ENCODE results near the gene PDGFA.

Gene PDGFA

DNA sequence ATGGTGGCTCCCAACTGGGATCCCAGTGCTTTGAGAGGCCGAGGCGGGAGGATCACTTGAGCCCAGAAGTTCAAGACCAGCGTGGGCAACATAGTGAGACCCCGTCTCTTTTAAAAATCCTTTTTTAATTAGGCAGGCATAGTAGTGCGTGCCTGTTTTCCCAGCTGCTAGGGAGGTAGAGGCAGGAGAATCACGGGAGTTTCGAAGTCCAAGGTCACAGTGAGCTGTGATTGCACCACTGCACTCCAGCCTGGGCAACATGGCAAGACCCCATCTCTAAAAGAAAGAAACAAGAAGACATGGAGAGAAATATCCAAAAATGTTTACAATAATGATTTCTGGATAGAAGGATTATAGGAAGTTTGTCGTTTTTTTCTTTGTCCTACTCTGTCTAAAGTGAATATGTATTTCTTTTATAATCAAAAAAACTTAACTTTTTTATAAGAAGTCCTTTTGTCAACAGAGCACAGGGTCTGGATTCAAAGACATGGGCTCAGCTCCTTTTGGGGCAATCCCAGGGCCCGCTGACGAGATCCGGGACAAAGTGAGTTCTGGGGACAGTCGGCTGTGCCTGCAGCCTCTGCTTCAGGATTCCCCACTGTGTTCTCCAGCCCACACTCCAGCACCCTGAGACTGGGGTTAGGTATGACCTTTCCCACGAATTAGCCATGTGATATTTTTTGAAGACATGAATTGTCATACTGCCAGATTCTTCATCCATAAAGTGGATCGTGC is 45.6 kb downstream of the PDGFA start:
- no peak for DNase-seq (ENCODE audit: low read depth)

DNA sequence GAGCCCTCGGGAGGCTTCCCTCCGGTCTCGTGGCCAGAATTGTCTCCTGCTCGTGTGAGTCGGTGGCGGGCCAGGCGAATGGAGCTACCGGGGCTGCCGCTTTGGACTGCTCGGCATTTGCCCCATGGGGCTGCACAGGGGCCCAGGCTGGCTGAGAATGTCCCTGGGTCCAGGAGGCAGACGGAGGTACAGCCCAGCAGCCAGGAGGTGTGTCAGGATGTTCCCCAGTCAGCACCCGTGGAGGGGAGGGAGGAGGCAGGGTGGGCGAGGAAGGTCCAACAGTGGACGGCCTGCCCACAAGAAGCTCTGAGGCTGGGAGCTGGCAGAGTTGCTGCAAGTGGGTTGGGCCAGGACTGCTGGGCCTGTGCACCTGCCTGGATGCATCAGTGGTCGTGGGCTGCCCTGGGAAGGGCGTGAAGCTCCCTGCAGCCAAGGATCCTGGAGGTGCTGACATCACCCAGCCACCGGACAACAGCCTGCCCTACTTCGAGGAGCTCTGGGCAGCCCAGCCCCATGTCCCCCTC is 46.4 kb downstream of the PDGFA start:
- DNase-seq (ENCODE audit: low read depth) = no peak

DNA sequence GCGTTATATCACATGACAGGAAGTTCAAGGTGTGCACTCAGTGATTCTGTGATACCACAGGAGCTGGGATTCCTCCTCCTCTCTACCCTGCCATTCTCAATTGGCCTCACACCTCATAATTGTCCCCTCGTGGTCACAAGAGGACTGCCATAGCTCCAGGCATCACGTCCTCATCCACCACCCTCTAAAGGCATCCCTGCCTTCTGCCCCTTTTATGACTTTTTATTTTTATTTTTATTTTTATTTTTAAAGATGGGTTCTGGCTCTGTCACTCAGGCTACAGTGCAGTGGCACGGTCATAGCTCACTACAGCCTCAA is 47.0 kb downstream of the PDGFA start:
- no peak for DNase-seq (ENCODE audit: low read depth)

DNA sequence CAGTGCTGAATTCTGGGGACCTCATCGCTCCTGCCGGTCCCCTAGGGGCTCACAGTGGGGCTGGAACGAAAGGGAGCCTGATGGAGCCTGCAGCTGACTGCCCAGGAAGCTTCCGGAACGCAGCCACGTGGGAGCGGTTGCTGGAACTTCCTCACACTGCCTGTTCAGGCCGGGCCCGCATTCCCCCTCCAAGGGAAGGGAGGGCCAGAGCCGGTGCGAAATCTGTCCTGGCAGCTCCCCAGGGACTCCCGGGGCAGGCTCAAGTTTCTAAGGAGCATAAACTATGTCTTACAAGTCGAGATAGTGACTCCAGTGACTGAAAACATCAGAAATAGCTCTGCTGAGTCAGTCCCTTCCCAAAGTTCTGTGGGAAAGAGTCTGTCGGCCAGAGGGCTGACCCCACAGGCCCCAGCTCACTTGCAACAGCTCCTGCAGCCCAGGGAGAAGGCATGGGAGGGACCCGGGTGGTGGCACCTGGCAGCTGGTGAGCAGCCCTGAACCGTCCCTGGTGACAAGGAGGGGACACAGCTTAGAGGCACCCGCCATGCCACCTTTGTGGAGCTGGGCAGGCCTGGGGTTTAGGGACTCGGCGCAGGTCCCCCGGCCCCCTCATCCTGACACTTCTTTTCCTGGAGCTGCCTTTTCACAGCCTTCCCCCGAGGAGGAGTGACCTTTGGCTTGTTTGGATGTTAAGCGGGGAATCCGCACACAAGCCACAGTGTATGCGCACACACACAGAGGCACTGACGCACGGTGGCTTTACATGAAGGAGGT is 47.6 kb downstream of the PDGFA start:
- DNase-seq (ENCODE audit: low read depth) = peak; percentile 13

DNA sequence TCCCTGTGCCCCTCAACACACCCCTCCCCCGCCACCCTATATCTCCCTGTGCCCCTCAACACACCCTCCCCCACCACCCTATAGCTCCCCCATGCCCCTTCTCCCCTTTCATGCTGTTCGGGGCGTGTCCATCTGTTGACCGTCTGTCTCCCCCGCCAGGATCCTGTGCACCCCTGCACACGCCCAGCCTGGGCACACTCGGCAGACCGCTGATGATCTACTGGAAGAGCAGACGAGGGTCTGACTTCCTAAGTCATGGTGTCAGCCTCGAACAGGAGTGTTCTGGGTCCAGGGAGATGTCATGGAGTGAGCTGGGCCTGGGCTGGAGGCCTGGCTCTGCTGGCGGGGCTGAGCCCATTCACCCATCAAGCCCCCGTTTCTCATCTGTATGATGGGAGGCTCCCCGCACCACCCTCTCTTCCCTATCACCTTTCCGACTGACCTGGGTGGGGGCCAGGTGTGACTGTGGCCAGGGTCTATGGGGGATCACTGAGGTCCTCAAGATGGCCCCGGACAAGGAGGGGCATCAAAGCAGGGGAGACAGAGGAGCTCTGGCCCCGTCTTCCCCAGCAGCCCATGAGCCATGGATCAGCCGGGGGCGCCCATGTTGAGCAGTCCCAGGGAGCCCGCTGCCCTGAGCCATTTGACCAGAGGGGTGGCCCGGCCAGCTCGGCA is 48.3 kb downstream of the PDGFA start:
- no peak for DNase-seq (ENCODE audit: low read depth)

DNA sequence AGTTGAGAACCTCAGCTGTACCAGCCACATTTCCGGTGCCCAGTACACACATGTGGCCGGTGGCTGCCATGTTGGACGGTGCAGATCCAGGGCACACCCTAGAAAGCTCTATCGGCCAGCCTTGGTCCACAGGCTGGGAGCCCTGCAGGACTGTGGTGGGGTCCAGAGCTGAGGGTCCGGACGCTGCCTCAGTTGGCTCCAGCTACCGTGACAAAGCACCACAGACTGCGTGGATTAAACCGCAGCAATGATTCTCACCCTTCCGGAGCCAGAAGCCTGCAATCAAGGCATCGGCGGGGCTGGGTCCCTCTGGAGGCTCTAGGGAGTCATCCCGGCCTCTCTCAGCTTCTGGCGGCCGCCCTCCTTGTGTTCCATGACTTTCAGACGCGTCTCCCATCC is 50.1 kb downstream of the PDGFA start:
- no peak for DNase-seq (ENCODE audit: low read depth)

DNA sequence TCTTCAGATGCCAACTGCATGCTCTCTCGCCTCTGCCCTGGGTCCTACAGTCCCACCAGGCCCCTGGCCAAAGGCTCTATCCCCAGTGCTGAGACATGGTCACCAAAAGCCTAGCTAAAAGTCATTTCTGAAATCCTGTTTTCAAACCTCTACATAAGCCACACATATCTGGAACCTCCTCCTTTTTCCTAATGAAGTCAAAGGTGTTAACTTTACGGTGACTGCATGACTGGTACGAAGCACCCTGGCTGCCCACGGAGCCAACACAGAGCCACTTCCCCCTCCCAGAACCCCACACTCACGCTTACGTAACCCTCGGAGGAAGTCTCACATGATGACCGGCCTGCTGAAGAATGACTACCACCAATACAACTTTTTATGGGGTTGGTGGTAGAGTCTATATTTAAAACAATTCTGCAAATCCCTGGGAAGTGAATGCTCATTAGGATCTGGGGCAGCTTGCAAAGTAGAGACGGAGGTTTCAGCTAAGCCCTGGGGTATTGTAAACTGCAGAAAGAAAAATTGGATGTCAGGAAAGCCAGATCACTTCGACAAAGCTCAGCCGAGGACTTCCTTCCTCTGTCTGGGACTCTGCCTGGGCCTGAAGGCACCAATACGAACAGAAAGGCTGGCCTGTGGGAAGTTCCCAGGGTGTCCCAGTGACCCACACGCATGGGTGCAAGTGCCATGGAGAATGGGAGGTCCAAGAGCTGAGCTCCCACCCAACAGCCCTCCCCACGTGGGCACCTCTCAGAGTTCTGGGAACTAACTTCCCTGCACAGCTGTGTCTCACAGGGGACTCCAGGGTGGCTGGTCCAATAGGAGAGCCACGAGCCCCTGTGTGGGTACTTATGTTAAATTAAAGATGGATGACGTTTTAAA is 50.7 kb downstream of the PDGFA start:
- no peak for DNase-seq (ENCODE audit: low read depth)

DNA sequence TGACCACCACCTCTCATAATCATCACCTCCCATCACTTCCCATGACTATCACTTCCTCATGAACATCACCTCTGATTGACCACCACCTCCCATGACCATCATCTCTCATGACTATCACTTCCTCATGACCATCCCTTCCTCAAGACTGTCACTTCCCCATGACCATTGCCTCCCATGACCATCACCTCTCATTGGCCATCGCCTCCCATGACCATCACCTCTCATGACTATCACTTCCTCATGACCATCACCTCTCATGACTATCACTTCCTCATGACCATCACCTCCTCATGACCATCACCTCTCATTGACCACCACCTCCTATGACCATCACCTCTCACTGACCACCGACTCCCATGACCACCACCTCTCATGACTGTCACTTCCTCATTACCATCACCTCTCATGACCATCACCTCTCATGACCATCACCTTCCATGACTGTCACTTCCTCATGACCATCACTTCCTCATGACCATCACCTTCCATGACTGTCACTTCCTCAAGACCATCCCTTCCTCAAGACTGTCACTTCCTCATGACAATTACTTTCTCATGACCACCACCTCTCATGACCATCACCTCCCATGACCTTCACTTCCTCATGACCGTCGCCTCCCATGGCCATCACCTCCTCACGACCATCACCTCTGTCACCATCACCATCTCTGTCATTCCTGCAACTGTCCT is 51.6 kb downstream of the PDGFA start:
- DNase-seq (ENCODE audit: low read depth) = no peak

DNA sequence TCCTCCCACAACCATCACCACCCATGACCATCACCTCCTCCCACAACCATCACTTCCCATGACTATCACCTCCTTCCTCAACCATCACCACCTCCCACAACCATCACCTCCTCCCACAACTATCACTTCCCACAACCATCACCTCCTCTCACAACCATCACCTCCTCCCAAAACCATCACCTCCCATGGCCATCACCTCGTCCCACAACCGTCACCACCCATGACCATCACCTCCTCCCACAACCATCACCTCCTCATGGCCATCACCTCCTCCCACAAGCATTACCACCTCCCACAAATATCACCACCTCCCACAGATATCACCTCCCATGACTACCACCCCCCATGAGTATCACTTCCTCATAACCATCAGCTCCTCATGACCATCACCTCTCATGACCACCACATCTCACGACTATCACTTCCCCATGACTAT is 52.2 kb downstream of the PDGFA start:
- no peak for DNase-seq (ENCODE audit: low read depth)

DNA sequence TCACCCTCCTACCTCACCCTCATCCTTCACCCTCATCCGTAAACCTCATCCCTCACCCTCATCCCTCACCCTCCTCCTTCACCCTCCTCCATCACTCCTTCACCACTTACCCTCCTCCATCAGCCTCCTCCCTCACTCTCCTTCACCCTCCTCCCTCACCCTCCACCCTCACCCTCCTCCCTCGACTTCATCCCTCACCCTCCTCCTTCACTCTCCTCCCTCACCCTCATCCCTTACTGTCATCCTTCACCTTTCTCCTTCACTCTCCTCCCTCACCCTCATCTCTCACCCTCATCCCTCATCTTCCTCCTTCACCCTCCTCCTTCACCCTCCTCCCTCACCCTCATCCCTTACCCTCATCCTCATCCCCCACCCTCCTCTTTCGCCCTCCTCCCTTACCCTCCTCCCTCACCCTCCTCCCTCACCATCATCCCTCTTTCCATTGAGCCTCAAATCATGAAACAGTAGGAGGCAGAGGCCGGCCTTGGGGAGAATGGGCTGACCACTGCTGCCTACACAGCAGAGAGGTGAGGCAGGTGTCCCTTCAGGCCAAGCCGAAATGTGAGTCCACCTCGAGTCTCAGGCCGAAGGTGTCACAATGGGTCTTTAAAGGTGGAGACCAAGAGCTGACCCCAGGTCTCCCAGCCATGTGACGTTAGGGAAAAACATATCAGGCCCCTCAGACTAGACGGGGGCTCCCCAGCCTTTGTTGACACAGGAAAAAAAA is 53.0 kb downstream of the PDGFA start:
- no peak for DNase-seq (ENCODE audit: low read depth)

DNA sequence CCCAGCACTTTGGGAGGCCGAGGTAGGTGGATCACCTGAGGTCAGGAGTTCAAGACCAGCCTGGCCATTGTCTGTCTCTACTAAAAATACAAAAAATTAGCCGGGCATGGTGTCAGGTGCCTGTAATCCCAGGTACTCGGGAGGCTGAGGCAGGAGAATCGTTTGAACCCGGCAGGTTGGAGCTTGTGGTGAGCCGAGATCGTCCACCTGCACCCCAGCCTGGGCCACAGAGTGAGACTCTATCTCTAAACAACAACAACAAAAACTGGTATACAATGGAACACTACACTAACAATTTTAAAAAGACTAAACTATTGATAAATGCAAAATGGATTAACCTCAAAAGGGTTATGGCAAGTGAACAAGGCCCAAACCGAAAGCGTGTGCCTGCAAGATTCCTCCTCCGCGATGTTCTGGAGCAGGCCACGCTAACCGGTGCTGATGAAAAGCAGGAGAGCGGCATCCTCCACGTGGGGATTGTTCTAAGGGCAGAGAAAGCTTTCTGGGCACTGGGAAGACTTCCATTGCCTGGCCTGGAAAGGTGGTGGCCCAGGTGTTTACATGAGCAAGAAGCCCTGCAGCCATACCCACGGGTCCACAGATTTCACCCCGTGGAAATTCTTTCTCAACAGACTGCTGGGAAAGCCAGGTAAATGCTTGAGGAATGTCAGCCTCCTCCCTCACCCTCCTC is 53.8 kb downstream of the PDGFA start:
- no peak for DNase-seq (ENCODE audit: low read depth)

DNA sequence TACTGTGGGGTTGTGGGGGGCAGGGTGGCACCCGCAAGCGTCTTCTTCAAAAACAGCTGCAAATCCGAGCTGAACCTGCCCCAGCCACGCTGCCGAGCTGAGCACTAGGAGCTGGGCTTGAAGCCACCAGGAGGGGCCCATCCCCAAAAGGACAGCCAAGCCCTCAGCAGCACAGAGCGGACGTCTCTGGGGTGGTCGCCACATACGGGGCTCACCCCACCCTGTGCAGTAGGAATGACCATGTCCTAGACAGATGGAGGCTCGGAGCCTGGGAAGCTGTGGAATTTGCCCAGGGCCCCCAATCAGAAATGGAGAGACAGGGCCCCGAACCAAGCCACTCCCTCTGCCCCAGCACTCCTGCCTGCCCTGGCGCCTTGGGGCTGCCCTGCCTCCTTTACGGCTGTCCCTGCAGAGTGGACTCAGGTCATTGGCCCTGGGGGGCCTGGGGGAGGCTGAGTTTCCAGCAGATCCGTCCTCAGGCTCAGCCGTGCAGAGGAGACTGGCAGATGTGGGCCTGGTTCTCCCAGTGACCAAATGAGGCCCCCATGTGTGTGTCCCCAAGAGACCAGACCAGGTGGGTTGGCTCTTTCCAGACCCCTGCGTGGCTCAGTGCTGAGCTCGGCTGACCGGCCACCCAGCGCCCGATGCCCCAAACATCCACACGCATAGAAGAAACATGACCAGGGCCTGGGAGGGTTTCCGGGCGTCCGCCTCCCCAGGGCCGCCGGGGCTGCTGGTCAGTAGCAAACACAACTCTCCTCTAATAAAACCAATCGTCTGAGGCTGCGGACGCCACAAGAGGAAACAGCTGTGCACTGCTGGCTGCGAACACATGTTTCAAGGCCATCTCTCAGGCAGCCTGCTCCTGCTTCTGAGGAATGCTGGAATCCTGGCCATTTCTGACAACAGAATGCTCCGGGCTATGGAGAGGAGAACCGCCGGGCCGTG is 54.9 kb downstream of the PDGFA start:
- DNase-seq (ENCODE audit: low read depth) = no peak

DNA sequence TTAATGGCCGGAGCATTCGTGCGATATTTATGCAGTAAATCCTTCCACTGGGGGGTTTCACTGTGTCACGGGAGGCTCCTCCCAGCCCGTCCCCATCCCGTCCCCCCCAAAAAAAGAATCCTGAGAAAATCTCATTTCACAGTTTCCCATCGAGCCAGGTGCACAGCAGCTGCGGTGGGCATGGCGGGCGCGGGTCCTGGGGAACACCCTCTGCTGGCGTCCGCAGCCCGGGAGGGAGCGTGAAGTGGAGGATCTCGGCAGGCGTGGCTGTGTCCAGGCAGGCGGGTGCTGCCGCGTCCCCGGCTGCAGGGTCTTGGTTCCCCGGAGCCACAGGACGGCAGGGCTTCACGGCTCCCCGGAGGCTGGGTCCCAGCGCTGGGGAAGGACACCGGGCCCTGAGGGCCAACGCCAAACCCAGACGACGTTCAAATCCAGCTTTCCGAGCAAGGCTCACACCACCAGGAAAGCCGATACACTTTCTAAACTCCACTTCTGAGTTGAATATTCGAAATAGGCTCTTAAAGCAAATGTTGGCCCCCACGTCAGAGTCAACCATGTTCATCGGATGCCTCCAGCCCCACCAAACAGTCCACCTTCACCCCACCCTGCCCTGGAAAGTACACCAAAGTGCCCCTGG is 55.7 kb downstream of the PDGFA start:
- no peak for DNase-seq (ENCODE audit: low read depth)

DNA sequence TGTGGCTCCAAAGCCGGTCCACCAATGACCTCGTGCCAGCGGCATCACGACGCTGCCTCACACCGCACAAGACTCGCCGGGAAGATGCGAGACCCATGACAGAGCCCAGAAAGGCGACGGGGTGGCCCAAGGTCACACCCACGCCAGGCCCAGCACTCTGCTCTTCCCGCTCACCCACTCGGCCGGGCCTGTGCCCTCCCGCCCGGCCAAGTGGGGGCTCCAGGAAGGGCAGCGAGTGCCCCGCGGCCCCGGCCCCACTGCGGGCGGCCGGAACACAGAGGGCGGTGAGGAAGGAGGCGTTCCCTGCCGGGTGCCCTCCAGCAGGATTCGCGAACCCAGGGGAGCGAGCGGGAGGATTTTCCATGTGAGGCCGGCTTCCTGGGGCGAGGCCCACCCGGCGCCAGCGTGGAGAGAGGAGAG is 56.3 kb downstream of the PDGFA start:
- no peak for DNase-seq (ENCODE audit: low read depth)

DNA sequence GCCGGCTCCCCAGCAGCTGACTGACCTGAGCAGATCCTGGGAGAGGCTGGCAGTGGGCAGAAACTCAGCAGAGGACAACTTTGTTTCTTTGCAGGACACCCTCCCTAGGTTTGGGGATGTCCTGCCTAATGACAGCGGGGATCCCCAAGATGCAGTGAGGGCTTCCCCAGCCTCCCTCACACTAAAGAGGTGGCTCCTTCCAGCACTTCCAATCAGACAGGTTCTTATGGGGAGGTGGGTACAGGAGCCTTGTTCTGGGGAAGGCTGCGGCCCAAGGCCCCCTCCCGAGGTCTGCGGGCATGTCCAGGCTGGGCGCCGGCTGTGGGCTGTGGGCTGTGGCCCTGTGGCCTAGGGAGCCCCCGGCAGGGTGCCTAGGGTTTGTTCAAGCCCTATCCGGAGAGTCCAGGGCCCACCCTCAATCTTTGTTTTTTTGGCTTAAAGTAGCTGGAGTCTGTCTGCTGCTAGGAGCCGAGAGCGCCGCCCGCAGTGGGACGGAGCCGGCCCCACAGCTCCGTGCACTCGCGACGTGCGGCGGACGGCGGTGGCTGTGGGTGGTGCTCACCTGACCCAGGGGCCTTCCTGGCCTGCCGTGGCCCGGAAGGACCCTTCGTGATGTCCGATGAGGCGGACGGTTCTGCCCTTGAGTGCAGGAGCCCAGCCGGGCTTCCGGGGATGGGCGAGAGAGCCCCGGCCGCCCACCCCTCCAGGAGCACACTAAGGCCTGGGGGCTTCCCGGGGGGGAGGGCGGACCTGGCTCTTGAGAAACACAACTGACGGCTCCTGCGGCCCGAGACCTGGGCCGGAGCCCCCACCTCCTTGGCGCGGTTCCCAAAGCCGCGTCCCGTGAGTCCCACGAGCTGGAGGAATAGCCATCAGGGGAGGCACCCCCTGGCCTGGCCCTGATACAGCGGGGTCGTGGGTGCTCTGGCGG is 57.2 kb downstream of the PDGFA start:
- DNase-seq (ENCODE audit: low read depth) = no peak

DNA sequence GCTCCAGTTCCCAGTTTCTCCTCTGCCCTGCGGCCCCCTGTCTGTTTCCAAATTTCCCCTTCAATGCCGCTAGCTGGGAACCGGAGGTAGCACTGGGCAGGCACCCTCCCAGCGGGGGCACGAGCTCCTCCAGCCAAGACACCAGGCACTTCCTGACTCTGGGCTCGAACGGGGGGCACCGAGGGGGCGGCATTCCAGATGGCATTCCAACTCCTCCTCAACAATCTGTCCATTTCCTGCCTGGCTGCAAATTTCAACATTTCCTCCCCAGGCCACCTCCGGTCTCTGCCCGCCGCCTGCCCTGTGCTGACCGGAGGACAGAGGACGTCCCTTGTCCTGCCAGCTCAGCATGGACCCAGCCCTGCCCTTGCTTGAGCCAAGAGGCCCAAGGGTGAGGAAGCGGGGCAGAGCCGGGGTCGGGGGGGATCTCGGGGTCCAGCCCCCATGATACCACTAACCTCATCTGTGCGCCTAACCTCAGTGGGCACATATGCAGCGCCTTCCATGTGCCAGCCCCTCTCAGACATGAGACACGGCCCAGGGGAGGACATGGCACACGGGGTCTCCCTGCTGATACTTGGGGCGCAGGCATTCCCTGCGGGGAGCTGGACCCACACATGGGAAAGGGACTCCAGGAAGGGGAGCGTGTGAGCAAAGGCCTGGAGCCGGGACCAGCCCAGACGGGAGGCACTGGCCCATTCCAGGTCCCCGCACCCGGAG is 58.0 kb downstream of the PDGFA start:
- no peak for DNase-seq (ENCODE audit: low read depth)

DNA sequence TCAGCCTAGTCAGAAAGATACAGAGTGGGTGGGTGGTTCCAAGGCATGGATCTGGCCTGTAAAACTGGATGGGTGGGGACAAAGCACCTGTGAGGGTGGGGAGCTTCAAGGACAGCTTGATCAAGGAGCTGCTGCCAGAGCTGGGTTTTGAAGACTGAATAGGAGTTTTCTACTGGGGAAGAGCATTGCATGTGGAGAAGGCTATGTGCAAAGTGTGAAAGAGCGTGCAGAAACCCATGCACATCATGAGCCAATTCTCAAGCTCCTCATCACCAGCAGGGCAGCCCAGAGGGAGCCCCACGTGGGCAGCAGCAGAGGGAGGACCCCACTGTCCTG is 58.6 kb downstream of the PDGFA start:
- no peak for DNase-seq (ENCODE audit: low read depth)
